ENCODE measurements around the gene DNM3. TPM values are rescaled to one million over a fixed set of nuclear protein-coding genes. Genes with fewer than 3 reads are reported as not detected.

DNM3 gene
- total and polyA plus RNA-seq, 9 donors, result 3.1 to 6.5 (median 4.4) TPM

- H3K36me3 ChIP-seq, result no peaks in the 10 kb centered on the region
- 88 to 94% (median 91%) methylated on average over 3 of the region's 3 CpGs for WGBS, 3 donors
These were observed 281.1 kb downstream of the DNM3 start for GRCh38 chr1:172122381-172122780.

DNA sequence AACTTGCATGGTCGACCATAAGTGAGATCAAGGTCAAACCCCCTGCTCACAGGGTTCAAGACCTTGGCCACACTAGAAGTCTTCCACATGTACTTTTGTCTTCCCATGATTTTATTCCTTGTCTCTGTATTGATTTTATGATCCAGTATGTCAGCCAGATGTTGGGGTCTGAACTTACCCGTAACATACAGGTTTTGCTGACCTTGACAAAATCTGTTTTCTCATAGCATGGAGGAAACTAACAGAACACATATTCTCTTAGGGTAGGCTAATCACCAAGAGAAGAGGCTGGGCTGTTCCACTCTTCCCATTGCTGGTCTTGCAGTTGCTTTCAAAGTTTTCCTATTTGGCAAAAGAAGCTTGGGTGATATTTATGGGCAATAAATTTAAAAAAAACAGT, 284.0 kb downstream of the DNM3 start:
- Histone ChIP-seq H3K27me3 (no peaks in the 10 kb centered on the region), H3K36me3 (no peaks in the 10 kb centered on the region), H3K4me1 (ENCODE audit: insufficient read depth) (peaks cover 15% of the 10 kb centered on the region), H3K27ac (no peak overlapping the region), H3K9me3 (no peaks in the 10 kb centered on the region), H3K4me3 (no peak overlapping the region)
- intact Hi-C loops (cut with DNase I), result no loop called here
- no peak for DNase-seq
- TF ChIP-seq POLR2A (IDR thresholded peaks at IDR 0.05) (no peak), EP300 (IDR thresholded peaks at IDR 0.05) (no peak)
- TF ChIP-seq, protein P1, sequence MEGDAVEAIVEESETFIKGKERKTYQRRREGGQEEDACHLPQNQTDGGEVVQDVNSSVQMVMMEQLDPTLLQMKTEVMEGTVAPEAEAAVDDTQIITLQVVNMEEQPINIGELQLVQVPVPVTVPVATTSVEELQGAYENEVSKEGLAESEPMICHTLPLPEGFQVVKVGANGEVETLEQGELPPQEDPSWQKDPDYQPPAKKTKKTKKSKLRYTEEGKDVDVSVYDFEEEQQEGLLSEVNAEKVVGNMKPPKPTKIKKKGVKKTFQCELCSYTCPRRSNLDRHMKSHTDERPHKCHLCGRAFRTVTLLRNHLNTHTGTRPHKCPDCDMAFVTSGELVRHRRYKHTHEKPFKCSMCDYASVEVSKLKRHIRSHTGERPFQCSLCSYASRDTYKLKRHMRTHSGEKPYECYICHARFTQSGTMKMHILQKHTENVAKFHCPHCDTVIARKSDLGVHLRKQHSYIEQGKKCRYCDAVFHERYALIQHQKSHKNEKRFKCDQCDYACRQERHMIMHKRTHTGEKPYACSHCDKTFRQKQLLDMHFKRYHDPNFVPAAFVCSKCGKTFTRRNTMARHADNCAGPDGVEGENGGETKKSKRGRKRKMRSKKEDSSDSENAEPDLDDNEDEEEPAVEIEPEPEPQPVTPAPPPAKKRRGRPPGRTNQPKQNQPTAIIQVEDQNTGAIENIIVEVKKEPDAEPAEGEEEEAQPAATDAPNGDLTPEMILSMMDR (IDR thresholded peaks at IDR 0.05), result no peak
- 13 to 25% (median 25%) methylated on average over 2 of the region's 2 CpGs for WGBS, 3 donors

More at GRCh38 chr1:172122381-172122780, 281.1 kb downstream of the DNM3 start:
- H3K9me3 ChIP-seq, result no peaks in the 10 kb centered on the region
- H3K27ac ChIP-seq, result no peak overlapping the region
- peaks cover 15% of the 10 kb centered on the region for H3K4me1 ChIP-seq (ENCODE audit: insufficient read depth)
- no peaks in the 10 kb centered on the region for H3K27me3 ChIP-seq
- TF ChIP-seq, protein P1 (IDR thresholded peaks at IDR 0.05), result no peak
- no peak for TF ChIP-seq EP300 (IDR thresholded peaks at IDR 0.05)
- no peak for TF ChIP-seq POLR2A (IDR thresholded peaks at IDR 0.05)
- no peak overlapping the region for H3K4me3 ChIP-seq
- intact Hi-C loops (cut with DNase I), result no loop called here
- no peak for DNase-seq

GRCh38 chr1:172125812-172126430, 284.6 kb downstream of the DNM3 start:
- no peak for DNase-seq
- Histone ChIP-seq H3K27me3 (no peaks in the 10 kb centered on the region), H3K36me3 (no peaks in the 10 kb centered on the region), H3K4me3 (no peak overlapping the region), H3K27ac (no peak overlapping the region), H3K9me3 (no peaks in the 10 kb centered on the region), H3K4me1 (ENCODE audit: insufficient read depth) (peaks cover 12% of the 10 kb centered on the region)
- intact Hi-C loops (cut with DNase I), result no loop called here
- TF ChIP-seq POLR2A (IDR thresholded peaks at IDR 0.05), result no peak
- TF ChIP-seq, protein P1 (IDR thresholded peaks at IDR 0.05), result no peak
- no peak for TF ChIP-seq EP300 (IDR thresholded peaks at IDR 0.05)

- whole genome bisulfite sequencing, 3 donors, result 90 to 97% (median 96%) methylated on average over 1 of the region's 1 CpG
- intact Hi-C loops (cut with DNase I), result loop anchor here in 1 of 4 donors (10.0 kb wide), 1 partner anchor 88 kb away; no protein-coding TSS in a partner anchor
- DNase-seq, result no peak
- H3K27me3 ChIP-seq, result no peaks in the 10 kb centered on the region
- H3K9me3 ChIP-seq, result no peaks in the 10 kb centered on the region
- no peak overlapping the region for H3K27ac ChIP-seq
- TF ChIP-seq POLR2A (IDR thresholded peaks at IDR 0.05), result no peak
- TF ChIP-seq, protein P1 (IDR thresholded peaks at IDR 0.05), result no peak
- no peak for TF ChIP-seq EP300 (IDR thresholded peaks at IDR 0.05)
- no peaks in the 10 kb centered on the region for H3K36me3 ChIP-seq
- no peak overlapping the region for H3K4me3 ChIP-seq
- H3K4me1 ChIP-seq (ENCODE audit: insufficient read depth), result peaks cover 8% of the 10 kb centered on the region
These were observed 291.5 kb downstream of the DNM3 start for GRCh38 chr1:172132836-172133235.
